Activated naive CD8-positive, alpha-beta T cell (primary cell): ENCODE data around the gene DIS3L.
"Not testable (repeated sequence)": the region's sequence is repeated elsewhere in the genome, so short reads cannot be mapped to it uniquely, and the experiment has no call there.

Source experiments
- H3K27ac Mint-ChIP-seq: one replicate; pipeline ENCODE4 v1.8.0; 2021; ENCODE audit warnings: mixed read lengths
- H3K27me3 Mint-ChIP-seq: one replicate; pipeline ENCODE4 v1.8.0; 2021; ENCODE audit warnings: mixed read lengths
- H3K36me3 Mint-ChIP-seq: one replicate; pipeline ENCODE4 v1.8.0; 2021; ENCODE audit warnings: mixed read lengths
- H3K4me1 Mint-ChIP-seq: one replicate; pipeline ENCODE4 v1.8.0; 2021; ENCODE audit warnings: low read depth, mixed read lengths
- H3K4me3 Mint-ChIP-seq: one replicate; pipeline ENCODE4 v1.8.0; 2021; ENCODE audit warnings: mild to moderate bottlenecking, mixed read lengths
- H3K9me3 Mint-ChIP-seq: one replicate; pipeline ENCODE4 v1.8.0; 2021; ENCODE audit warnings: low read depth, mixed read lengths

Gene DIS3L

GRCh38 chr15:66291816-66292570 is 1.4 kb upstream of the DIS3L start:
- no peaks in the 10 kb centered on the region for H3K9me3 Mint-ChIP-seq
- peaks cover 2% of the 10 kb centered on the region for H3K36me3 Mint-ChIP-seq
- peak overlapping the region; percentile 91 for H3K27ac Mint-ChIP-seq
- no peaks in the 10 kb centered on the region for H3K27me3 Mint-ChIP-seq
- H3K4me1 Mint-ChIP-seq, result peaks cover 46% of the 10 kb centered on the region
- peak overlapping the region; percentile 89 for H3K4me3 Mint-ChIP-seq

GRCh38 chr15:66292571-66293418 is 573 bp upstream of the DIS3L start:
- Mint-ChIP-seq H3K27ac (peak overlapping the region; percentile 91), H3K4me1 (peaks cover 46% of the 10 kb centered on the region), H3K4me3 (peak overlapping the region; percentile 89), H3K9me3 (no peaks in the 10 kb centered on the region), H3K27me3 (no peaks in the 10 kb centered on the region), H3K36me3 (peaks cover 2% of the 10 kb centered on the region)

- H3K36me3 Mint-ChIP-seq, result peaks cover 5% of the 10 kb centered on the region
- no peaks in the 10 kb centered on the region for H3K9me3 Mint-ChIP-seq
- H3K27ac Mint-ChIP-seq, result peak overlapping the region; percentile 94
- peak overlapping the region; percentile 91 for H3K4me3 Mint-ChIP-seq
- peaks cover 46% of the 10 kb centered on the region for H3K4me1 Mint-ChIP-seq
- H3K27me3 Mint-ChIP-seq, result no peaks in the 10 kb centered on the region
Observed at GRCh38 chr15:66294157-66294931, 976 bp downstream of the DIS3L start.

- peak overlapping the region; percentile 91 for H3K4me3 Mint-ChIP-seq
- peaks cover 5% of the 10 kb centered on the region for H3K36me3 Mint-ChIP-seq
- H3K27ac Mint-ChIP-seq, result peak overlapping the region; percentile 94
- H3K9me3 Mint-ChIP-seq, result no peaks in the 10 kb centered on the region
- H3K27me3 Mint-ChIP-seq, result no peaks in the 10 kb centered on the region
- peaks cover 46% of the 10 kb centered on the region for H3K4me1 Mint-ChIP-seq
Observed at GRCh38 chr15:66294932-66295235, 1.5 kb downstream of the DIS3L start.

GRCh38 chr15:66296186-66296585 is 2.8 kb downstream of the DIS3L start:
- peaks cover 3% of the 10 kb centered on the region for H3K36me3 Mint-ChIP-seq
- no peaks in the 10 kb centered on the region for H3K27me3 Mint-ChIP-seq
- H3K27ac Mint-ChIP-seq, result peak overlapping the region; percentile 16
- H3K9me3 Mint-ChIP-seq, result no peaks in the 10 kb centered on the region
- H3K4me1 Mint-ChIP-seq, result peaks cover 39% of the 10 kb centered on the region
- no peak overlapping the region for H3K4me3 Mint-ChIP-seq

GRCh38 chr15:66298803-66299251 is 5.5 kb downstream of the DIS3L start:
- Mint-ChIP-seq H3K9me3 (no peaks in the 10 kb centered on the region), H3K27ac (no peak overlapping the region), H3K4me1 (peaks cover 26% of the 10 kb centered on the region), H3K36me3 (peaks cover 3% of the 10 kb centered on the region), H3K27me3 (no peaks in the 10 kb centered on the region), H3K4me3 (no peak overlapping the region)

GRCh38 chr15:66302489-66303278 is 9.3 kb downstream of the DIS3L start:
- Mint-ChIP-seq H3K4me1 (peaks cover 2% of the 10 kb centered on the region), H3K4me3 (no peak overlapping the region), H3K27ac (peak overlapping the region; percentile 47), H3K27me3 (no peaks in the 10 kb centered on the region), H3K9me3 (no peaks in the 10 kb centered on the region), H3K36me3 (peaks cover 6% of the 10 kb centered on the region)

GRCh38 chr15:66304425-66304824 is 11.1 kb downstream of the DIS3L start:
- not testable (repeated sequence) for H3K36me3 Mint-ChIP-seq, H3K27ac Mint-ChIP-seq, H3K27me3 Mint-ChIP-seq, H3K9me3 Mint-ChIP-seq, H3K4me3 Mint-ChIP-seq, H3K4me1 Mint-ChIP-seq

- Mint-ChIP-seq H3K27ac (no peak overlapping the region), H3K4me3 (no peak overlapping the region), H3K27me3 (no peaks in the 10 kb centered on the region), H3K36me3 (peaks cover 9% of the 10 kb centered on the region), H3K9me3 (no peaks in the 10 kb centered on the region), H3K4me1 (no peaks in the 10 kb centered on the region)
Observed at GRCh38 chr15:66306381-66306780, 13.0 kb downstream of the DIS3L start.

- no peak overlapping the region for H3K4me3 Mint-ChIP-seq
- H3K27ac Mint-ChIP-seq, result no peak overlapping the region
- H3K36me3 Mint-ChIP-seq, result peaks cover 12% of the 10 kb centered on the region
- no peaks in the 10 kb centered on the region for H3K27me3 Mint-ChIP-seq
- peaks cover 2% of the 10 kb centered on the region for H3K4me1 Mint-ChIP-seq
- H3K9me3 Mint-ChIP-seq, result no peaks in the 10 kb centered on the region
Observed at GRCh38 chr15:66308531-66308930, 15.2 kb downstream of the DIS3L start.

GRCh38 chr15:66309828-66310227 is 16.5 kb downstream of the DIS3L start:
- Mint-ChIP-seq H3K4me3 (no peak overlapping the region), H3K27ac (no peak overlapping the region), H3K9me3 (no peaks in the 10 kb centered on the region), H3K4me1 (peaks cover 2% of the 10 kb centered on the region), H3K36me3 (peaks cover 12% of the 10 kb centered on the region), H3K27me3 (no peaks in the 10 kb centered on the region)

- Mint-ChIP-seq H3K4me3 (no peak overlapping the region), H3K4me1 (peaks cover 2% of the 10 kb centered on the region), H3K27me3 (no peaks in the 10 kb centered on the region), H3K9me3 (no peaks in the 10 kb centered on the region), H3K36me3 (peaks cover 16% of the 10 kb centered on the region), H3K27ac (no peak overlapping the region)
Observed at GRCh38 chr15:66310786-66311185, 17.4 kb downstream of the DIS3L start.

GRCh38 chr15:66312144-66312543 is 18.8 kb downstream of the DIS3L start:
- peaks cover 2% of the 10 kb centered on the region for H3K4me1 Mint-ChIP-seq
- no peak overlapping the region for H3K27ac Mint-ChIP-seq
- no peaks in the 10 kb centered on the region for H3K27me3 Mint-ChIP-seq
- no peaks in the 10 kb centered on the region for H3K9me3 Mint-ChIP-seq
- H3K36me3 Mint-ChIP-seq, result peaks cover 16% of the 10 kb centered on the region
- no peak overlapping the region for H3K4me3 Mint-ChIP-seq

- Mint-ChIP-seq H3K4me1 (no peaks in the 10 kb centered on the region), H3K4me3 (no peak overlapping the region), H3K9me3 (no peaks in the 10 kb centered on the region), H3K27ac (peak overlapping the region; percentile 41), H3K36me3 (peaks cover 5% of the 10 kb centered on the region), H3K27me3 (no peaks in the 10 kb centered on the region)
Observed at GRCh38 chr15:66323312-66323928, 30.1 kb downstream of the DIS3L start.
